ENCODE results near the gene KCNJ9. TPM values are rescaled to one million over a fixed set of nuclear protein-coding genes. Genes with fewer than 3 reads are reported as not detected.

KCNJ9 gene
- total RNA-seq, 1 donor from 2014 or later = not detected

DNA sequence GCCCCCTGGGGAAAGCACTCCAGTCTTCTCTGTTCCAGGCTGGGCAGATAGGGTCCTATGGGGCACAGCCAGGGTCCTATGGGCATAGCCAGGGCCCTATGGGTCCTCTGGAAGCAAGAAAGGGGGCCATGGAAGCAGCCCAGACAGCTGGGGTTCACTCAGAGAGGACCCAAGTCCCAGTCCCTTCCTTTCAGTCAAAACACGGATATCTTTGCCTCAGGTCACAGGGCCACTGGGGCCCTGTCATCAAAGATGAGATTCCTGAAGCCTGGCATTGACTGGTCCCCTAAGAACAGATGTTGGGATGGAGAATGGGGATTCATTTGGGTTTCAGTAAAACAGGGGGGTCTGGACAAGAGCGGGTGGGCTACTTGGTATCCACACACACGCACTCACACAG is 8.5 kb downstream of the KCNJ9 start:
- Histone ChIP-seq H4K20me1 (ENCODE audit: insufficient read depth, low read length) (peaks cover 6% of the 10 kb centered on the region), H3K79me2 (ENCODE audit: insufficient read depth, low read length) (no peaks in the 10 kb centered on the region), H3K4me1 (ENCODE audit: insufficient read depth, low read length) (no peaks in the 10 kb centered on the region), H3K9ac (ENCODE audit: low read length) (no peak overlapping the region), H3K9me3 (ENCODE audit: insufficient read depth, low read depth, low read length) (no peaks in the 10 kb centered on the region), H2AFZ (ENCODE audit: low read depth, low read length) (no peak overlapping the region), H3K27ac (ENCODE audit: low read depth, low read length) (no peak overlapping the region), H3K36me3 (ENCODE audit: insufficient read depth, low read length) (no peaks in the 10 kb centered on the region), H3K27me3 (ENCODE audit: insufficient read depth, low read length) (no peaks in the 10 kb centered on the region), H3K4me2 (ENCODE audit: low read length) (no peak overlapping the region), H3K4me3 (ENCODE audit: insufficient read depth, low read depth, low read length) (no peak overlapping the region)
- Mint-ChIP-seq H3K27ac (ENCODE audit: unreplicated experiment) (no peak overlapping the region), H3K4me3 (ENCODE audit: unreplicated experiment) (no peak overlapping the region), H3K9me3 (ENCODE audit: unreplicated experiment) (no peaks in the 10 kb centered on the region), H3K4me1 (ENCODE audit: low read depth, unreplicated experiment) (no peaks in the 10 kb centered on the region), H3K27me3 (ENCODE audit: low read depth, unreplicated experiment) (peaks cover 31% of the 10 kb centered on the region), H3K36me3 (ENCODE audit: low read depth, unreplicated experiment) (peaks cover 13% of the 10 kb centered on the region)
- no peak for FAIRE-seq
- no peak for TF ChIP-seq EZH2 (IDR thresholded peaks at IDR 0.05; ENCODE audit: insufficient read depth, low read length)
- TF ChIP-seq, protein P1, sequence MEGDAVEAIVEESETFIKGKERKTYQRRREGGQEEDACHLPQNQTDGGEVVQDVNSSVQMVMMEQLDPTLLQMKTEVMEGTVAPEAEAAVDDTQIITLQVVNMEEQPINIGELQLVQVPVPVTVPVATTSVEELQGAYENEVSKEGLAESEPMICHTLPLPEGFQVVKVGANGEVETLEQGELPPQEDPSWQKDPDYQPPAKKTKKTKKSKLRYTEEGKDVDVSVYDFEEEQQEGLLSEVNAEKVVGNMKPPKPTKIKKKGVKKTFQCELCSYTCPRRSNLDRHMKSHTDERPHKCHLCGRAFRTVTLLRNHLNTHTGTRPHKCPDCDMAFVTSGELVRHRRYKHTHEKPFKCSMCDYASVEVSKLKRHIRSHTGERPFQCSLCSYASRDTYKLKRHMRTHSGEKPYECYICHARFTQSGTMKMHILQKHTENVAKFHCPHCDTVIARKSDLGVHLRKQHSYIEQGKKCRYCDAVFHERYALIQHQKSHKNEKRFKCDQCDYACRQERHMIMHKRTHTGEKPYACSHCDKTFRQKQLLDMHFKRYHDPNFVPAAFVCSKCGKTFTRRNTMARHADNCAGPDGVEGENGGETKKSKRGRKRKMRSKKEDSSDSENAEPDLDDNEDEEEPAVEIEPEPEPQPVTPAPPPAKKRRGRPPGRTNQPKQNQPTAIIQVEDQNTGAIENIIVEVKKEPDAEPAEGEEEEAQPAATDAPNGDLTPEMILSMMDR (IDR thresholded peaks at IDR 0.05; ENCODE audit: insufficient read depth, low read depth, low read length) = no peak
- DNase-seq (ENCODE audit: low read depth) = no peak

DNA sequence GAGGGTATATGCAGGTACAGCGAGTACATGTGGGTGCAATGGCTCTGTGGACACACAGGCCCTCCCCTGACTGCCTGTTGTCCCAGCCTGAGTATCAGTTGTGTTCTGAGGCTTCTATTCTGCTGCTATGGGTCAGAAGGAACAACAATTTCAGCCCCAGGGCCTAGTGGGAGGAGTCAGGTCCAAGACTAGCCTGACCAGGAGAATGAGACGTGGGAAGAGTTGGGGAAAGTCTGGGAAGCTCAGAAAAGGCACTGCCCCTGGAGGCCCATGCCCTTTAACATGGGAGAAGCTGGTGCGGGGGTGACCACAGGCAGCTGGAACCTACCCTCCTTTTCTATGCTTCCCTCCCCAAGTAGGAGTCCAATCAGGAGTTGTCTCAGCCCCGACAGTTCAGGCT is 9.4 kb downstream of the KCNJ9 start:
- DNase-seq (ENCODE audit: low read depth) (no peak), FAIRE-seq (no peak)
- no peaks in the 10 kb centered on the region for H3K4me1 Mint-ChIP-seq (ENCODE audit: low read depth, unreplicated experiment)
- no peaks in the 10 kb centered on the region for H3K9me3 Mint-ChIP-seq (ENCODE audit: unreplicated experiment)
- Histone ChIP-seq H2AFZ (ENCODE audit: low read depth, low read length) (no peak overlapping the region), H3K4me3 (ENCODE audit: insufficient read depth, low read depth, low read length) (no peak overlapping the region), H3K79me2 (ENCODE audit: insufficient read depth, low read length) (no peaks in the 10 kb centered on the region), H3K4me2 (ENCODE audit: low read length) (no peak overlapping the region), H3K27me3 (ENCODE audit: insufficient read depth, low read length) (no peaks in the 10 kb centered on the region), H3K36me3 (ENCODE audit: insufficient read depth, low read length) (no peaks in the 10 kb centered on the region), H3K9ac (ENCODE audit: low read length) (no peak overlapping the region), H4K20me1 (ENCODE audit: insufficient read depth, low read length) (peaks cover 5% of the 10 kb centered on the region), H3K9me3 (ENCODE audit: insufficient read depth, low read depth, low read length) (no peaks in the 10 kb centered on the region), H3K4me1 (ENCODE audit: insufficient read depth, low read length) (no peaks in the 10 kb centered on the region), H3K27ac (ENCODE audit: low read depth, low read length) (no peak overlapping the region)
- H3K4me3 Mint-ChIP-seq (ENCODE audit: unreplicated experiment) = no peak overlapping the region
- no peak for TF ChIP-seq EZH2 (IDR thresholded peaks at IDR 0.05; ENCODE audit: insufficient read depth, low read length)
- TF ChIP-seq, protein P1 (IDR thresholded peaks at IDR 0.05; ENCODE audit: insufficient read depth, low read depth, low read length) = no peak
- peaks cover 11% of the 10 kb centered on the region for H3K36me3 Mint-ChIP-seq (ENCODE audit: low read depth, unreplicated experiment)
- peaks cover 22% of the 10 kb centered on the region for H3K27me3 Mint-ChIP-seq (ENCODE audit: low read depth, unreplicated experiment)
- no peak overlapping the region for H3K27ac Mint-ChIP-seq (ENCODE audit: unreplicated experiment)

DNA sequence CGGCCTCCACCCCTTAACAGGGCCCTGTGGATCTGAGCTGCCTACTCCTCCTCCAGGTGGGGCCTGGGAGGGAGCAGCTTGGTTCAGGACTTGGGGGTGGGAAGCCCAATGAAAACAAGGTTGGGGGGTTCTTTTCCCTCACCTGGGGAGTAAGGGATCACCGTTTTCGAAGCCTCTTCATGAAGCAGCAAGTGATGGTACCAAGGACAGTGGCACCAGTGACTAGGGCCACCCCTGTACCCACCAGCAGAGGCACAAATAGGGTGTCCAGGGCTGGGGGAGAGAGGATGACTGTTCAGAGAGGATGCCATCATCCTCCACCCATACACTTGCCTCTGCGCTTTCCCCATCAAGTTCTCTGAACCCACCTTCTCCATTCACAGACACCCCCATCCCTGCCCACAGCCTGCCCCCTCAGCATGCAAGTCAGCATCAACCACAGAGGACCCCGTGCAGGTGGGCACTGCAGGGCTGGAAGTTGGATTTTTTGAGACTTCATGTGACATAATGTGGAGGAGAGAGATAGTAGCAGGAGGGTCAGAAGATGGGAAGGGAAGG is 10.4 kb downstream of the KCNJ9 start:
- no peak overlapping the region for H3K9ac ChIP-seq (ENCODE audit: low read length)
- peaks cover 14% of the 10 kb centered on the region for H3K27me3 Mint-ChIP-seq (ENCODE audit: low read depth, unreplicated experiment)
- no peaks in the 10 kb centered on the region for H3K4me1 Mint-ChIP-seq (ENCODE audit: low read depth, unreplicated experiment)
- no peaks in the 10 kb centered on the region for H3K79me2 ChIP-seq (ENCODE audit: insufficient read depth, low read length)
- no peaks in the 10 kb centered on the region for H3K27me3 ChIP-seq (ENCODE audit: insufficient read depth, low read length)
- H3K4me3 ChIP-seq (ENCODE audit: insufficient read depth, low read depth, low read length) = no peak overlapping the region
- no peak overlapping the region for H3K4me2 ChIP-seq (ENCODE audit: low read length)
- no peak overlapping the region for H2AFZ ChIP-seq (ENCODE audit: low read depth, low read length)
- TF ChIP-seq EZH2 (IDR thresholded peaks at IDR 0.05; ENCODE audit: insufficient read depth, low read length) = no peak
- TF ChIP-seq, protein P1 (IDR thresholded peaks at IDR 0.05; ENCODE audit: insufficient read depth, low read depth, low read length) = no peak
- H3K27ac ChIP-seq (ENCODE audit: low read depth, low read length) = no peak overlapping the region
- H3K4me1 ChIP-seq (ENCODE audit: insufficient read depth, low read length) = no peaks in the 10 kb centered on the region
- peaks cover 10% of the 10 kb centered on the region for H3K36me3 Mint-ChIP-seq (ENCODE audit: low read depth, unreplicated experiment)
- no peaks in the 10 kb centered on the region for H4K20me1 ChIP-seq (ENCODE audit: insufficient read depth, low read length)
- H3K4me3 Mint-ChIP-seq (ENCODE audit: unreplicated experiment) = no peak overlapping the region
- FAIRE-seq = no peak
- H3K36me3 ChIP-seq (ENCODE audit: insufficient read depth, low read length) = no peaks in the 10 kb centered on the region
- H3K9me3 ChIP-seq (ENCODE audit: insufficient read depth, low read depth, low read length) = no peaks in the 10 kb centered on the region
- no peak for DNase-seq (ENCODE audit: low read depth)
- H3K27ac Mint-ChIP-seq (ENCODE audit: unreplicated experiment) = no peak overlapping the region
- H3K9me3 Mint-ChIP-seq (ENCODE audit: unreplicated experiment) = no peaks in the 10 kb centered on the region

Data from astrocyte (in vitro differentiated cells and primary cell).